Heart left ventricle (tissue), 16 donors: ENCODE results near the gene OR10A5. TPM values are rescaled to one million over a fixed set of nuclear protein-coding genes. Genes with fewer than 3 reads are reported as not detected.
"Not testable (repeated sequence)": the region's sequence is repeated elsewhere in the genome, so short reads cannot be mapped to it uniquely, and the experiment has no call there.

Experiments
- ATAC-seq, 4 donors: fragments of 200-7000 bp; cut with Tn5 transposase; one replicate each; pipeline ENCODE4 v1.9.1; 2020 to 2022; ENCODE audit warnings: moderate library complexity in 4 of 4, mild to moderate bottlenecking in 3 of 4, moderate number of reproducible peaks in 1 of 4
- DNase-seq, 5 donors: peaks; one replicate each; pipeline ENCODE4 v3.0.0-alpha.2; 2020
- H3K27ac ChIP-seq, 12 donors: fragments of 200-600 bp; sonication (generic) in 4 of 12; one replicate each; pipeline versions ENCODE4 v1.5.0 to v1.8.0; 2016 to 2022; ENCODE audit warnings: mild to moderate bottlenecking in 2 of 12
- H3K27me3 ChIP-seq, 9 donors: fragments of 200-600 bp; sonication (generic) in 2 of 9; one replicate each; pipeline versions ENCODE4 v1.5.1 to v1.8.0; 2016 to 2022; ENCODE audit warnings: mild to moderate bottlenecking in 3 of 9
- H3K36me3 ChIP-seq, 9 donors: fragments of 200-600 bp; sonication (generic) in 2 of 9; one replicate each; pipeline versions ENCODE4 v1.5.0 to v1.8.0; 2018 to 2022; ENCODE audit warnings: mild to moderate bottlenecking in 2 of 9
- H3K4me1 ChIP-seq, 12 donors: fragments of 200-600 bp; sonication (generic) in 4 of 12; one replicate each; pipeline versions ENCODE4 v1.5.0 to v1.8.0; 2016 to 2022; ENCODE audit warnings: mild to moderate bottlenecking in 3 of 12
- H3K4me3 ChIP-seq, 12 donors: fragments of 200-600 bp; sonication (generic) in 4 of 12; one replicate each; pipeline versions ENCODE4 v1.5.0 to v1.8.0; 2017 to 2022; ENCODE audit warnings: mild to moderate bottlenecking in 9 of 12, moderate library complexity in 4 of 12
- H3K9me3 ChIP-seq, 12 donors: fragments of 200-600 bp; sonication (generic) in 4 of 12; one replicate each; pipeline versions ENCODE4 v1.5.0 to v1.8.0; 2016 to 2022; ENCODE audit warnings: mild to moderate bottlenecking in 1 of 12
- POLR2A ChIP-seq, 2 donors: fragments of 450-650 bp; IDR thresholded peaks; one replicate each; pipeline ENCODE4 v1.6.1; 2017; ENCODE audit warnings: antibody characterized with exemption in 2 of 2, mild to moderate bottlenecking in 2 of 2, moderate library complexity in 2 of 2
- WGBS, 4 donors: extraction: QIAGEN DNeasy Blood & Tissue Kit in 2 of 4; methylation state at CpG; one replicate each; pipeline versions ENCODE4 v1.1.5 to v1.1.7; 2013 to 2018; 5-methylcytosine and 5-hydroxymethylcytosine counted together
- intact Hi-C, 10 donors: fragments of 100-400 bp; cut with DNase I; formaldehyde crosslinking; loops; one replicate each; pipeline versions ENCODE4 v1.11.1 to v1.14.2; 2022
- polyA plus RNA-seq, 2 donors: library from polyadenylated mRNA; stranded (reverse); fragments of 200-250 nt; gene quantifications; one replicate each; pipeline ENCODE4 v1.2.3, GENCODE V29; 2013
- total RNA-seq, 9 donors: library from RNA; depleted of rRNA in 2 of 9; stranded (reverse); fragments of >200 nt in 2 of 9; fragmentation: NEBNext Ultra II Directional in 3 of 9; extraction: Animal tissue kit (Norgen Biotek cat#: 25700) in 3 of 9; gene quantifications; one replicate each; pipeline versions ENCODE4 v1.1.0 to v1.2.4, GENCODE V29; 2016 to 2023
- TF ChIP-seq, protein P1 (sequence below), 12 donors: fragments of 200-600 bp; sonication (generic) in 4 of 12; IDR thresholded peaks; one replicate each; pipeline versions ENCODE4 v1.5.0 to v1.8.0; 2018 to 2022; ENCODE audit warnings: antibody characterized with exemption in 12 of 12, mild to moderate bottlenecking in 5 of 12
- donor health status: ischemic (EF 13 %, LVEDD 7.1; RV severe dilation, severe dysfunction).
- donor health status: healthy with polysubstance abuse.
- donor health status: DM: no; HTN: yes; CAD: no.
- donor health status: DM: no; HTN: no; CAD: no.
- donor health status: ischemic (EF 25% LVEDD 6.9; RV normal size, moderate dysfunction).
- donor health status: ischemic (EF 25% LVEDD 5.7; RV mildly dilated, moderate dysfunction).
- donor health status: healthy.
- donor health status: DM: yes; HTN: yes; CAD: no.
- donor health status: ischemic (EF 35%, LVEDD 5.7; RV mildly dilated, moderate dysfunction).
- donor health status: nonischemic (EF 11% LVEDD 7.7; RV severe dilation, severe dysfunction).
- donor health status: DM: yes; HTN: yes; CAD: no.
- donor health status: PGD.
- donor health status: ischemic (EF 29% LVEDD 5.4; RV normal size, mild dysfunction).
- donor health status: nonischemic (EF 23%, LVEDD 6.1; RV moderate dilation, normal function).

OR10A5 gene
- total and polyA plus RNA-seq, 11 donors, result not detected

- intact Hi-C loops, result no loop called here
- Histone ChIP-seq H3K4me1 (no peaks in the 10 kb centered on the region), H3K9me3 (peaks cover 0 to 9% (median 0%) of the 10 kb centered on the region in 12 donors), H3K27ac (no peak overlapping the region), H3K27me3 (peaks cover 0 to 3% (median 0%) of the 10 kb centered on the region in 9 donors), H3K4me3 (no peak overlapping the region), H3K36me3 (no peaks in the 10 kb centered on the region)
- ATAC-seq (no peak), DNase-seq (no peak)
- TF ChIP-seq, protein P1, sequence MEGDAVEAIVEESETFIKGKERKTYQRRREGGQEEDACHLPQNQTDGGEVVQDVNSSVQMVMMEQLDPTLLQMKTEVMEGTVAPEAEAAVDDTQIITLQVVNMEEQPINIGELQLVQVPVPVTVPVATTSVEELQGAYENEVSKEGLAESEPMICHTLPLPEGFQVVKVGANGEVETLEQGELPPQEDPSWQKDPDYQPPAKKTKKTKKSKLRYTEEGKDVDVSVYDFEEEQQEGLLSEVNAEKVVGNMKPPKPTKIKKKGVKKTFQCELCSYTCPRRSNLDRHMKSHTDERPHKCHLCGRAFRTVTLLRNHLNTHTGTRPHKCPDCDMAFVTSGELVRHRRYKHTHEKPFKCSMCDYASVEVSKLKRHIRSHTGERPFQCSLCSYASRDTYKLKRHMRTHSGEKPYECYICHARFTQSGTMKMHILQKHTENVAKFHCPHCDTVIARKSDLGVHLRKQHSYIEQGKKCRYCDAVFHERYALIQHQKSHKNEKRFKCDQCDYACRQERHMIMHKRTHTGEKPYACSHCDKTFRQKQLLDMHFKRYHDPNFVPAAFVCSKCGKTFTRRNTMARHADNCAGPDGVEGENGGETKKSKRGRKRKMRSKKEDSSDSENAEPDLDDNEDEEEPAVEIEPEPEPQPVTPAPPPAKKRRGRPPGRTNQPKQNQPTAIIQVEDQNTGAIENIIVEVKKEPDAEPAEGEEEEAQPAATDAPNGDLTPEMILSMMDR (IDR thresholded peaks at IDR 0.05), result no peak
- TF ChIP-seq POLR2A (IDR thresholded peaks at IDR 0.05), result no peak
Measured at GRCh38 chr11:6841694-6842093, 3.8 kb upstream of the OR10A5 start.

- H3K27ac ChIP-seq, result no peak overlapping the region
- intact Hi-C loops, result no loop called here
- peaks cover 0 to 9% (median 0%) of the 10 kb centered on the region in 12 donors for H3K9me3 ChIP-seq
- TF ChIP-seq, protein P1 (IDR thresholded peaks at IDR 0.05), result no peak
- no peak for TF ChIP-seq POLR2A (IDR thresholded peaks at IDR 0.05)
- 53 to 61% (median 58%) methylated on average over 2 of the region's 2 CpGs for WGBS, 4 donors
- H3K27me3 ChIP-seq, result peaks cover 0 to 4% (median 0%) of the 10 kb centered on the region in 9 donors
- H3K4me3 ChIP-seq, result no peak overlapping the region
- no peaks in the 10 kb centered on the region for H3K4me1 ChIP-seq
- ATAC-seq (no peak), DNase-seq (no peak)
- H3K36me3 ChIP-seq, result no peaks in the 10 kb centered on the region
Measured at GRCh38 chr11:6843670-6844069, 1.8 kb upstream of the OR10A5 start.

- no peaks in the 10 kb centered on the region for H3K4me1 ChIP-seq
- WGBS, 4 donors, result 85 to 92% (median 88%) methylated on average over 5 of the region's 5 CpGs
- H3K36me3 ChIP-seq, result no peaks in the 10 kb centered on the region
- peaks cover 0 to 9% (median 0%) of the 10 kb centered on the region in 12 donors for H3K9me3 ChIP-seq
- TF ChIP-seq, protein P1 (IDR thresholded peaks at IDR 0.05), result no peak
- no peak for TF ChIP-seq POLR2A (IDR thresholded peaks at IDR 0.05)
- H3K27me3 ChIP-seq, result peaks cover 0 to 4% (median 0%) of the 10 kb centered on the region in 9 donors
- no peak overlapping the region for H3K27ac ChIP-seq
- intact Hi-C loops, result no loop called here
- DNase-seq (no peak), ATAC-seq (no peak)
- no peak overlapping the region for H3K4me3 ChIP-seq
Measured at GRCh38 chr11:6844356-6844755, 1.1 kb upstream of the OR10A5 start.

- Histone ChIP-seq H3K4me3 (no peak overlapping the region), H3K9me3 (peaks cover 0 to 15% (median 0%) of the 10 kb centered on the region in 12 donors), H3K27me3 (peaks cover 0 to 4% (median 0%) of the 10 kb centered on the region in 9 donors), H3K4me1 (no peaks in the 10 kb centered on the region), H3K36me3 (no peaks in the 10 kb centered on the region), H3K27ac (no peak overlapping the region)
- 77 to 87% (median 84%) methylated on average over 2 of the region's 2 CpGs for WGBS, 4 donors
- ATAC-seq (no peak), DNase-seq (no peak)
- no peak for TF ChIP-seq POLR2A (IDR thresholded peaks at IDR 0.05)
- TF ChIP-seq, protein P1 (IDR thresholded peaks at IDR 0.05), result no peak
- intact Hi-C loops, result no loop called here
Measured at GRCh38 chr11:6850526-6850925, 5.0 kb downstream of the OR10A5 start.

GRCh38 chr11:6854801-6855200, 9.3 kb downstream of the OR10A5 start:
- peaks cover 0 to 15% (median 0%) of the 10 kb centered on the region in 12 donors for H3K9me3 ChIP-seq

More at GRCh38 chr11:6854801-6855200, 9.3 kb downstream of the OR10A5 start:
- DNase-seq, H3K4me3 ChIP-seq, H3K36me3 ChIP-seq, ATAC-seq, H3K27ac ChIP-seq, intact Hi-C loops, H3K27me3 ChIP-seq, H3K4me1 ChIP-seq: not testable (repeated sequence)
- 94 to 96% (median 95%) methylated on average over 6 of the region's 6 CpGs for WGBS, 4 donors
